GM23338 (cell line): ENCODE measurements around the gene TMEM114. TPM values are rescaled to one million over a fixed set of nuclear protein-coding genes. Genes with fewer than 3 reads are reported as not detected.

Experiments used
- ATAC-seq: fragments of 200-7000 bp; cut with Tn5 transposase; 3 replicates; pipeline ENCODE4 v1.9.1; 2020
- DNase-seq: peaks from one replicate; pipeline ENCODE4 v3.0.0-alpha.2; 2015; ENCODE audit warnings: low spot score
- H2AFZ ChIP-seq: fragments of 200-600 bp; sonication (generic); 2 replicates; pipeline ENCODE4 v1.8.0; 2016; ENCODE audit warnings: antibody characterized with exemption, mild to moderate bottlenecking, moderate library complexity
- H3F3A ChIP-seq: fragments of 200-600 bp; sonication (generic); replicated peaks from 2 replicates; pipeline ENCODE4 v1.8.0; 2017; ENCODE audit warnings: antibody characterized with exemption, mixed run types, low read depth
- H3K27ac ChIP-seq: fragments of 200-600 bp; sonication (generic); 2 replicates; pipeline ENCODE4 v1.6.1; 2016; ENCODE audit warnings: low read depth
- H3K27me3 ChIP-seq: fragments of 200-600 bp; sonication (generic); 2 replicates; pipeline ENCODE4 v1.8.0; 2016; ENCODE audit warnings: mild to moderate bottlenecking, mixed run types, moderate library complexity; ENCODE audit not compliant: insufficient read depth
- H3K36me3 ChIP-seq: fragments of 200-600 bp; sonication (generic); 2 replicates; pipeline ENCODE4 v1.8.0; 2016; ENCODE audit warnings: mild to moderate bottlenecking; ENCODE audit not compliant: insufficient read depth
- H3K4me1 ChIP-seq: fragments of 200-600 bp; sonication (generic); 2 replicates; pipeline ENCODE4 v1.8.0; 2016; ENCODE audit warnings: mild to moderate bottlenecking, moderate library complexity; ENCODE audit not compliant: insufficient read depth
- H3K4me2 ChIP-seq: fragments of 200-600 bp; sonication (generic); 2 replicates; pipeline ENCODE4 v1.7.1; 2017; ENCODE audit warnings: mixed run types
- H3K4me3 ChIP-seq: fragments of 200-600 bp; sonication (generic); 2 replicates; pipeline ENCODE4 v1.6.1; 2016; ENCODE audit warnings: mixed run types
- H3K79me2 ChIP-seq: fragments of 200-600 bp; sonication (generic); replicated peaks from 2 replicates; pipeline ENCODE4 v1.8.0; 2017; ENCODE audit warnings: mild to moderate bottlenecking; ENCODE audit not compliant: insufficient read depth
- H3K9me2 ChIP-seq: fragments of 200-600 bp; sonication (generic); 2 replicates; pipeline ENCODE4 v1.8.0; 2017; ENCODE audit not compliant: insufficient read depth
- H4K20me1 ChIP-seq: fragments of 200-600 bp; sonication (generic); replicated peaks from 2 replicates; pipeline ENCODE4 v1.8.0; 2017; ENCODE audit warnings: mild to moderate bottlenecking; ENCODE audit not compliant: insufficient read depth
- H3K27ac Mint-ChIP-seq: 2 replicates; pipeline ENCODE4 v1.8.0; 2020; ENCODE audit warnings: inconsistent platforms, mild to moderate bottlenecking, moderate library complexity, mixed read lengths
- H3K27me3 Mint-ChIP-seq: 3 replicates; pipeline ENCODE4 v1.8.0; 2022; ENCODE audit warnings: low read depth, mild to moderate bottlenecking, moderate library complexity, mixed read lengths, inconsistent platforms; ENCODE audit not compliant: insufficient read depth, poor library complexity
- H3K36me3 Mint-ChIP-seq: 3 replicates; pipeline ENCODE4 v1.8.0; 2021; ENCODE audit warnings: low read depth, mild to moderate bottlenecking, inconsistent platforms, moderate library complexity, mixed read lengths
- H3K4me1 Mint-ChIP-seq: 3 replicates; pipeline ENCODE4 v1.8.0; 2020; ENCODE audit warnings: mild to moderate bottlenecking, inconsistent platforms, mixed read lengths
- H3K4me3 Mint-ChIP-seq: 3 replicates; pipeline ENCODE4 v1.8.0; 2021; ENCODE audit warnings: moderate library complexity, mild to moderate bottlenecking, inconsistent platforms, mixed read lengths
- H3K9me3 Mint-ChIP-seq: 3 replicates; pipeline ENCODE4 v1.8.0; 2020; ENCODE audit warnings: moderate library complexity, mild to moderate bottlenecking, inconsistent platforms, mixed read lengths
- ETS1 ChIP-seq: IDR thresholded peaks from 2 replicates; pipeline ENCODE4 v1.6.1; 2016; ENCODE audit warnings: antibody characterized with exemption
- EZH2phosphoT487 ChIP-seq: fragments of 200-600 bp; sonication (generic); IDR thresholded peaks from one replicate; pipeline ENCODE4 v1.8.1; 2018; ENCODE audit warnings: antibody characterized with exemption; ENCODE audit not compliant: unreplicated experiment
- JUNB ChIP-seq: IDR thresholded peaks from one replicate; pipeline ENCODE4 v1.6.1; 2016; ENCODE audit warnings: antibody characterized with exemption; ENCODE audit not compliant: unreplicated experiment
- NANOG ChIP-seq: IDR thresholded peaks from 2 replicates; pipeline ENCODE4 v1.6.1; 2016; ENCODE audit warnings: antibody characterized with exemption, borderline replicate concordance
- POLR2AphosphoS5 ChIP-seq: IDR thresholded peaks from 2 replicates; pipeline ENCODE4 v1.6.1; 2016; ENCODE audit warnings: antibody characterized with exemption, low read depth
- STAT1 ChIP-seq: IDR thresholded peaks from one replicate; pipeline ENCODE4 v1.6.1; 2016; ENCODE audit warnings: antibody characterized with exemption; ENCODE audit not compliant: unreplicated experiment
- ZNF114 ChIP-seq: fragments of 250-450 bp; sonication (Bioruptor Pico); IDR thresholded peaks from 2 replicates; pipeline ENCODE4 v1.5.0; 2020; ENCODE audit warnings: mild to moderate bottlenecking, moderate library complexity
- ZNF331 ChIP-seq: fragments of 250-450 bp; sonication (Bioruptor Pico); IDR thresholded peaks from 2 replicates; pipeline ENCODE4 v1.5.0; 2020; ENCODE audit warnings: low read depth, mild to moderate bottlenecking, moderate library complexity
- long read RNA-seq: library from polyadenylated mRNA; unstranded; transcript quantifications from one replicate; pipeline ENCODE4 v2.0.0, GENCODE V29; 2020; ENCODE audit not compliant: unreplicated experiment
- polyA plus RNA-seq: library from polyadenylated mRNA; unstranded; fragments of >200 nt; fragmentation: Nextera tagmentation; extraction: Ambion mirVana; gene quantifications from 2 replicates; pipeline ENCODE4 v1.2.1, GENCODE V29; 2016
- total RNA-seq: library from RNA; depleted of rRNA; stranded (reverse); fragments of >200 nt; shearing (Covaris generic); gene quantifications from 2 replicates; pipeline ENCODE4 v1.2.3, GENCODE V29; 2014; rRNA removed
- TF ChIP-seq, protein P1 (sequence below): IDR thresholded peaks from one replicate; pipeline ENCODE4 v1.6.1; 2018; ENCODE audit warnings: antibody characterized with exemption; ENCODE audit not compliant: unreplicated experiment

TMEM114 gene
- total RNA-seq (0.52 TPM in 1 of 2 replicates, not detected in the other), polyA plus RNA-seq (0.47 and 0.77 TPM in 2 replicates)
- long read RNA-seq, result 0 reads

DNA sequence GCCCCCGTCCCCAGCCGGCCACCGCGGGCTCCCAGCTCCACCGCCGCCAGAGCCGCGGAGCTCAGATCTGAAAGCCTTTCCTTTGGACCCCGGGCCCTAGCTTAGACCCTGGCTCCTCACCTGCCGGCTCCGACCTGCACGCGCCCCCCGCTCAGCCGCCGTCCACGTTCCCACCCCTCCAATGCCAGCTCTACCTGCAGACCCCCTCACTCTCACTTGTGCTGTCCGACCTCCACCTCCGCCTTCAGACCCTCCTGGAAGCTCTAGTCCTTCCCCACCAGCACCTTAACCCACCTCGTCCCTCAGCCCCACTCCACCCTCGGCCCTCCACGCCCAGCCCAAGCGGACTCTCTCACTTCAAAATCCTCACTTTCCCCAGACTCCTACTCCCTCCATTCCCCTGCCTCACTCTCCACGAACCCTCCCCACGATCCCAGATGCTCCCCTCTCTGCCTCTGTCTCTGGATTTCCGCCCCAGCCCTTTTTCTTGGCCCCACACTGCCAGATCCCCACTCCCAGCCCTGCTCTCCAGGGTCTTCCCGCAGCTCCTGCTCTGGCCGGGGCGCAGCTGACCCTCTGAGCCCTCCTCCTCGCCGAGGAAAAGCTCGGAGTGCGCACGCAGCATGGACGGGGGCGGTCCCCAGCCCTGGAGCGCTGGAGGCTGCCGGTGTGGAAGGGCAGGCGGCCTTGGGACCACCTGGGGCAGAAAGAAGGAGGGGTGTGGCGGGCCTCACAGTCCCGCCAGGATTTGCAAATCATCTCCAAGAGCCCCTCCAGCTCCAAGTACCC lies at the start of gene TMEM114:
Gene TMEM114 (minus strand): TSS at position 612 of the 789 bp plus-strand sequence. CDS start 673 bp downstream, outside the sequence.
- Histone ChIP-seq H4K20me1 (no peaks in the 10 kb centered on the region), H3K4me1 (no peaks in the 10 kb centered on the region; the same call in 1 of the 2 replicates), H2AFZ (peak within 1 kb of the TSS; percentile 97), H3K4me2 (peak within 1 kb of the TSS; percentile 98), H3K79me2 (no peaks in the 10 kb centered on the region), H3F3A (no peaks in the 10 kb centered on the region), H3K9me2 (peaks cover 11% of the 10 kb centered on the region; the same call in 1 of the 2 replicates), H3K27me3 (peaks cover 62% of the 10 kb centered on the region), H3K4me3 (peak within 1 kb of the TSS; percentile 84), H3K27ac (no peak within 1 kb of the TSS), H3K36me3 (no peaks in the 10 kb centered on the region)
- TF ChIP-seq JUNB (no peak), ZNF331 (CRISPR knock-in tag) (no peak), POLR2AphosphoS5 (peak; percentile 32; the same call in 1 of the 2 replicates)
- DNase-seq, result peak; percentile 67
- peak; percentile 52 for ATAC-seq
- Mint-ChIP-seq H3K4me1 (peaks cover 9% of the 10 kb centered on the region; the same call in 2 of the 3 replicates), H3K27me3 (peaks cover 25% of the 10 kb centered on the region), H3K36me3 (no peaks in the 10 kb centered on the region), H3K27ac (no peak within 1 kb of the TSS), H3K4me3 (peak within 1 kb of the TSS; percentile 73), H3K9me3 (peaks cover 3% of the 10 kb centered on the region; the same call in 2 of the 3 replicates)

GRCh38 chr16:8639694-8640093 lies 49.4 kb upstream of the TMEM114 start:
- H3K4me3 ChIP-seq, result no peak overlapping the region
- ATAC-seq (no peak), DNase-seq (no peak)
- H3K27me3 Mint-ChIP-seq, result no peaks in the 10 kb centered on the region
- H3K4me2 ChIP-seq, result no peak overlapping the region
- H3K27ac ChIP-seq, result no peak overlapping the region
- no peaks in the 10 kb centered on the region for H3F3A ChIP-seq
- H3K9me2 ChIP-seq, result no peaks in the 10 kb centered on the region
- H2AFZ ChIP-seq, result no peak overlapping the region
- H4K20me1 ChIP-seq, result peaks cover 21% of the 10 kb centered on the region; the same call in 1 of the 2 replicates
- no peak overlapping the region for H3K27ac Mint-ChIP-seq
- H3K27me3 ChIP-seq, result no peaks in the 10 kb centered on the region
- H3K4me1 Mint-ChIP-seq, result peaks cover 2% of the 10 kb centered on the region; the same call in 1 of the 3 replicates
- H3K4me3 Mint-ChIP-seq, result no peak overlapping the region
- no peaks in the 10 kb centered on the region for H3K9me3 Mint-ChIP-seq
- peaks cover 54% of the 10 kb centered on the region for H3K36me3 ChIP-seq
- peaks cover 18% of the 10 kb centered on the region; the same call in 1 of the 2 replicates for H3K79me2 ChIP-seq
- H3K36me3 Mint-ChIP-seq, result peaks cover 92% of the 10 kb centered on the region
- no peaks in the 10 kb centered on the region for H3K4me1 ChIP-seq
- TF ChIP-seq EZH2phosphoT487 (no peak), NANOG (no peak), STAT1 (no peak), ZNF114 (CRISPR knock-in tag) (no peak), ETS1 (no peak), JUNB (no peak), ZNF331 (CRISPR knock-in tag) (no peak)
- TF ChIP-seq, protein P1, sequence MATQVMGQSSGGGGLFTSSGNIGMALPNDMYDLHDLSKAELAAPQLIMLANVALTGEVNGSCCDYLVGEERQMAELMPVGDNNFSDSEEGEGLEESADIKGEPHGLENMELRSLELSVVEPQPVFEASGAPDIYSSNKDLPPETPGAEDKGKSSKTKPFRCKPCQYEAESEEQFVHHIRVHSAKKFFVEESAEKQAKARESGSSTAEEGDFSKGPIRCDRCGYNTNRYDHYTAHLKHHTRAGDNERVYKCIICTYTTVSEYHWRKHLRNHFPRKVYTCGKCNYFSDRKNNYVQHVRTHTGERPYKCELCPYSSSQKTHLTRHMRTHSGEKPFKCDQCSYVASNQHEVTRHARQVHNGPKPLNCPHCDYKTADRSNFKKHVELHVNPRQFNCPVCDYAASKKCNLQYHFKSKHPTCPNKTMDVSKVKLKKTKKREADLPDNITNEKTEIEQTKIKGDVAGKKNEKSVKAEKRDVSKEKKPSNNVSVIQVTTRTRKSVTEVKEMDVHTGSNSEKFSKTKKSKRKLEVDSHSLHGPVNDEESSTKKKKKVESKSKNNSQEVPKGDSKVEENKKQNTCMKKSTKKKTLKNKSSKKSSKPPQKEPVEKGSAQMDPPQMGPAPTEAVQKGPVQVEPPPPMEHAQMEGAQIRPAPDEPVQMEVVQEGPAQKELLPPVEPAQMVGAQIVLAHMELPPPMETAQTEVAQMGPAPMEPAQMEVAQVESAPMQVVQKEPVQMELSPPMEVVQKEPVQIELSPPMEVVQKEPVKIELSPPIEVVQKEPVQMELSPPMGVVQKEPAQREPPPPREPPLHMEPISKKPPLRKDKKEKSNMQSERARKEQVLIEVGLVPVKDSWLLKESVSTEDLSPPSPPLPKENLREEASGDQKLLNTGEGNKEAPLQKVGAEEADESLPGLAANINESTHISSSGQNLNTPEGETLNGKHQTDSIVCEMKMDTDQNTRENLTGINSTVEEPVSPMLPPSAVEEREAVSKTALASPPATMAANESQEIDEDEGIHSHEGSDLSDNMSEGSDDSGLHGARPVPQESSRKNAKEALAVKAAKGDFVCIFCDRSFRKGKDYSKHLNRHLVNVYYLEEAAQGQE, result no peak
